ENCODE results near the gene COX14.
"Not testable (repeated sequence)": the region's sequence is repeated elsewhere in the genome, so short reads cannot be mapped to it uniquely, and the experiment has no call there.

Gene COX14

GRCh38 chr12:50106907-50107306, 5.1 kb upstream of the COX14 start:
- DNase-seq (ENCODE audit: low read depth, low spot score), result no peak

GRCh38 chr12:50107416-50108268, 4.4 kb upstream of the COX14 start:
- no peak for DNase-seq (ENCODE audit: low read depth, low spot score)
- no peak overlapping the region for H3K27ac ChIP-seq

More at GRCh38 chr12:50106907-50107306, 5.1 kb upstream of the COX14 start:
- no peak overlapping the region for H3K27ac ChIP-seq

- DNase-seq (ENCODE audit: low read depth, low spot score), result no peak
- H3K27ac ChIP-seq, result no peak overlapping the region
Observed at GRCh38 chr12:50109319-50109718, 2.7 kb upstream of the COX14 start.

GRCh38 chr12:50110127-50110761, 1.8 kb upstream of the COX14 start:
- DNase-seq (ENCODE audit: low read depth, low spot score), result no peak
- H3K27ac ChIP-seq, result peak overlapping the region; percentile 49

GRCh38 chr12:50110762-50111351, 1.2 kb upstream of the COX14 start:
- DNase-seq (ENCODE audit: low read depth, low spot score), result no peak
- H3K27ac ChIP-seq, result peak overlapping the region; percentile 49

- peak overlapping the region; percentile 49 for H3K27ac ChIP-seq
- DNase-seq (ENCODE audit: low read depth, low spot score), result no peak
Observed at GRCh38 chr12:50111395-50111692, 692 bp upstream of the COX14 start.

GRCh38 chr12:50112456-50113218, 601 bp downstream of the COX14 start:
- H3K27ac ChIP-seq, result peak overlapping the region; percentile 76
- no peak for DNase-seq (ENCODE audit: low read depth, low spot score)

GRCh38 chr12:50117057-50117622, 5.1 kb downstream of the COX14 start:
- DNase-seq (ENCODE audit: low read depth, low spot score), result no peak
- no peak overlapping the region for H3K27ac ChIP-seq

- no peak overlapping the region for H3K27ac ChIP-seq
- no peak for DNase-seq (ENCODE audit: low read depth, low spot score)
Observed at GRCh38 chr12:50119387-50119786, 7.4 kb downstream of the COX14 start.

- no peak for DNase-seq (ENCODE audit: low read depth, low spot score)
- no peak overlapping the region for H3K27ac ChIP-seq
Observed at GRCh38 chr12:50120521-50120920, 8.5 kb downstream of the COX14 start.

- DNase-seq (ENCODE audit: low read depth, low spot score), result no peak
- H3K27ac ChIP-seq, result no peak overlapping the region
Observed at GRCh38 chr12:50120953-50121352, 8.9 kb downstream of the COX14 start.

- no peak overlapping the region for H3K27ac ChIP-seq
- DNase-seq (ENCODE audit: low read depth, low spot score), result no peak
Observed at GRCh38 chr12:50121641-50122040, 9.6 kb downstream of the COX14 start.

GRCh38 chr12:50123203-50123602, 11.2 kb downstream of the COX14 start:
- no peak for DNase-seq (ENCODE audit: low read depth, low spot score)
- H3K27ac ChIP-seq, result no peak overlapping the region

GRCh38 chr12:50127546-50127945, 15.5 kb downstream of the COX14 start:
- no peak overlapping the region for H3K27ac ChIP-seq
- DNase-seq (ENCODE audit: low read depth, low spot score), result no peak

- no peak overlapping the region for H3K27ac ChIP-seq
- no peak for DNase-seq (ENCODE audit: low read depth, low spot score)
Observed at GRCh38 chr12:50129290-50129689, 17.3 kb downstream of the COX14 start.

- DNase-seq (ENCODE audit: low read depth, low spot score), result no peak
- H3K27ac ChIP-seq, result no peak overlapping the region
Observed at GRCh38 chr12:50132505-50133135, 20.6 kb downstream of the COX14 start.

GRCh38 chr12:50142993-50143392, 31.0 kb downstream of the COX14 start:
- DNase-seq (ENCODE audit: low read depth, low spot score), result no peak
- H3K27ac ChIP-seq, result no peak overlapping the region

- DNase-seq (ENCODE audit: low read depth, low spot score), result no peak
- no peak overlapping the region for H3K27ac ChIP-seq
Observed at GRCh38 chr12:50145439-50145838, 33.4 kb downstream of the COX14 start.

GRCh38 chr12:50147281-50147680, 35.2 kb downstream of the COX14 start:
- no peak overlapping the region for H3K27ac ChIP-seq
- no peak for DNase-seq (ENCODE audit: low read depth, low spot score)

- H3K27ac ChIP-seq; DNase-seq (ENCODE audit: low read depth, low spot score): not testable (repeated sequence)
Observed at GRCh38 chr12:50148011-50148410, 36.0 kb downstream of the COX14 start.
